Thyroid gland (tissue), 4 donors: ENCODE data around the gene TRIM49C.
"Not testable (repeated sequence)": the region's sequence is repeated elsewhere in the genome, so short reads cannot be mapped to it uniquely, and the experiment has no call there.

Experiments used
- POLR2A ChIP-seq, 2 donors: fragments of 450-650 bp; IDR thresholded peaks; one replicate each; pipeline ENCODE4 v1.6.1; 2017; ENCODE audit warnings: antibody characterized with exemption in 2 of 2, mild to moderate bottlenecking in 2 of 2, moderate library complexity in 1 of 2
- TF ChIP-seq, protein P1 (sequence below), 6 experiments: fragments of 200-600 bp in 3 of 6; fragments of 450-650 bp in 3 of 6; sonication (generic) in 3 of 6; IDR thresholded peaks; one replicate each; pipeline ENCODE4 v1.5.1; 2016 to 2019; ENCODE audit warnings: antibody characterized with exemption in 6 of 6, mild to moderate bottlenecking in 2 of 6, inconsistent platforms in 1 of 6, moderate library complexity in 1 of 6

DNA sequence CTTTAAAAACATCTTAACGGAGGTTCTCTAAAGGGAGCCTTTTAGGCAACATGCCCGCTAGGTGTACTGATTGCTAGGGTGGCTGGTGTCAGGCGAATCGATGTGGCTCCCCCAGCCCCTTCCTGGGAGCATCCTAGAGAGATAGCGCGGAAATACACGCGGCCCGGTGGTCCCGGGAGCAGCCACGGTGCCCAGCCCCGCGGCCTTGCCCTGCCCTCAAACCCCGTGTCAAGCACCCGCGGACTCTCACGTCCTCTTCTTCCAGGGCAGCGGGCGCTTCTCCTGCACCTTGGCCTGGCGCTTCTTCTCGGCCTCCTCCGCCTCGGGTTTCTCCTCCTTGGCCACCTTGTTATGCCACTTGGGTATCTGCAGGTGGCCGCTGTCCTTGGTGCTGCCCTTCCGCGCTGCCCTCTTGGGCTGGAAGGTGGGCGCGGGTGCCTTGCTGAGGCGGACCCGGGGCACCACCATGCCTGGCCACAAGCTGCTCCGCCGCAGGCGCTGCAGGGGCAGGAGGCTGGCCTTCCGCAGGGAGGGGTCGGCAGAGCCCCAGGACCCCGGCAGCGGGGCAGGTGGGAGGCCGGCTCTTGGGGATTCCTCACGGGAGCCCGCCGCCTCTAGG is 20.8 kb downstream of the TRIM49C start:
- TF ChIP-seq, protein P1, sequence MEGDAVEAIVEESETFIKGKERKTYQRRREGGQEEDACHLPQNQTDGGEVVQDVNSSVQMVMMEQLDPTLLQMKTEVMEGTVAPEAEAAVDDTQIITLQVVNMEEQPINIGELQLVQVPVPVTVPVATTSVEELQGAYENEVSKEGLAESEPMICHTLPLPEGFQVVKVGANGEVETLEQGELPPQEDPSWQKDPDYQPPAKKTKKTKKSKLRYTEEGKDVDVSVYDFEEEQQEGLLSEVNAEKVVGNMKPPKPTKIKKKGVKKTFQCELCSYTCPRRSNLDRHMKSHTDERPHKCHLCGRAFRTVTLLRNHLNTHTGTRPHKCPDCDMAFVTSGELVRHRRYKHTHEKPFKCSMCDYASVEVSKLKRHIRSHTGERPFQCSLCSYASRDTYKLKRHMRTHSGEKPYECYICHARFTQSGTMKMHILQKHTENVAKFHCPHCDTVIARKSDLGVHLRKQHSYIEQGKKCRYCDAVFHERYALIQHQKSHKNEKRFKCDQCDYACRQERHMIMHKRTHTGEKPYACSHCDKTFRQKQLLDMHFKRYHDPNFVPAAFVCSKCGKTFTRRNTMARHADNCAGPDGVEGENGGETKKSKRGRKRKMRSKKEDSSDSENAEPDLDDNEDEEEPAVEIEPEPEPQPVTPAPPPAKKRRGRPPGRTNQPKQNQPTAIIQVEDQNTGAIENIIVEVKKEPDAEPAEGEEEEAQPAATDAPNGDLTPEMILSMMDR (IDR thresholded peaks at IDR 0.05) = not testable (repeated sequence)
- TF ChIP-seq POLR2A (IDR thresholded peaks at IDR 0.05) = not testable (repeated sequence)
